Activated naive CD4-positive, alpha-beta T cell treated with anti-CD3 and anti-CD28 coated beads, Interleukin-2, amount 50 U/mL, for 16 hours (primary cell): Measurements from ENCODE around the gene TTC34.

Experiments
- DNase-seq: peaks from one replicate; pipeline ENCODE4 v3.0.0-alpha.2; 2020

Gene TTC34

GRCh38 chr1:2587071-2587859 lies 214.2 kb downstream of the TTC34 start:
- DNase-seq: peak; percentile 40

- DNase-seq: peak; percentile 97
Observed at GRCh38 chr1:2586154-2587070, 215.1 kb downstream of the TTC34 start, which contains the start of gene PRXL2B. TSS of gene PRXL2B (plus strand) at chr1:2586777. CDS start at chr1:2586886, 109 bp downstream.
